Lung (tissue), 12 donors: ENCODE results near the gene BTBD19. TPM values are rescaled to one million over a fixed set of nuclear protein-coding genes. Genes with fewer than 3 reads are reported as not detected.

Source experiments
- ATAC-seq: fragments of 200-7000 bp; cut with Tn5 transposase; one replicate; pipeline ENCODE4 v1.9.1; 2020; ENCODE audit warnings: moderate number of reproducible peaks; ENCODE audit not compliant: insufficient read depth, low FRiP score
- DNase-seq, 3 donors: peaks; one replicate each; pipeline ENCODE4 v3.0.0-alpha.2; 2013 to 2017
- H3K27ac ChIP-seq, 2 donors: one replicate each; pipeline ENCODE4 v1.5.1; 2013; ENCODE audit warnings: mild to moderate bottlenecking in 2 of 2, moderate library complexity in 2 of 2, control low read depth in 1 of 2, inconsistent platforms in 1 of 2, low read depth in 1 of 2, low read length in 1 of 2
- H3K27me3 ChIP-seq, 3 donors: one replicate each; pipeline ENCODE4 v1.5.1; 2013; ENCODE audit warnings: low read length in 2 of 3; ENCODE audit not compliant: control insufficient read depth in 3 of 3, insufficient read depth in 3 of 3
- H3K36me3 ChIP-seq, 4 donors: one replicate each; pipeline ENCODE4 v1.5.1; 2013; ENCODE audit warnings: low read length in 4 of 4, mild to moderate bottlenecking in 1 of 4, moderate library complexity in 1 of 4; ENCODE audit not compliant: control insufficient read depth in 4 of 4, insufficient read depth in 4 of 4
- H3K4me1 ChIP-seq, 5 donors: one replicate each; pipeline ENCODE4 v1.5.1; 2013; ENCODE audit warnings: low read length in 5 of 5, mild to moderate bottlenecking in 2 of 5, moderate library complexity in 1 of 5; ENCODE audit not compliant: control insufficient read depth in 5 of 5, insufficient read depth in 5 of 5
- H3K4me3 ChIP-seq: one replicate; pipeline ENCODE4 v1.5.1; 2013; ENCODE audit warnings: mild to moderate bottlenecking, control low read depth, moderate library complexity
- H3K9ac ChIP-seq, 2 donors: one replicate each; pipeline ENCODE4 v1.5.1; 2013; ENCODE audit warnings: low read length in 2 of 2, control low read depth in 1 of 2; ENCODE audit not compliant: insufficient read depth in 1 of 2
- H3K9me3 ChIP-seq, 4 donors: one replicate each; pipeline ENCODE4 v1.5.1; 2013; ENCODE audit warnings: low read length in 3 of 4, mild to moderate bottlenecking in 1 of 4, moderate library complexity in 1 of 4; ENCODE audit not compliant: control insufficient read depth in 4 of 4, insufficient read depth in 3 of 4
- WGBS, 2 donors: extraction: QIAGEN DNeasy Blood & Tissue Kit; methylation state at CpG; one replicate each; pipeline ENCODE4 v1.1.7; 2013; 5-methylcytosine and 5-hydroxymethylcytosine counted together
- polyA plus RNA-seq, 2 donors: library from polyadenylated mRNA; stranded (reverse); fragments of 200-250 nt; gene quantifications; one replicate each; pipeline ENCODE4 v1.2.1, GENCODE V29; 2013
- total RNA-seq, 2 donors: library from RNA; depleted of rRNA in 1 of 2; stranded (reverse); fragments of >200 nt in 1 of 2; gene quantifications; one replicate each; pipeline ENCODE4 v1.2.1, GENCODE V29; 2014 to 2021
- TF ChIP-seq, protein P1 (sequence below): IDR thresholded peaks from 2 replicates; pipeline ENCODE4 v1.5.1; 2012; ENCODE audit warnings: mild to moderate bottlenecking; ENCODE audit errors: control extremely low read depth, extremely low read depth
- donor health status: control.
- donor health status: control.
- donor health status: Bipolar disorder and iron deficiency.
- donor health status: healthy.
- donor health status: DM: yes; HTN: yes; CAD: no.

The BTBD19 gene
- total and polyA plus RNA-seq, 4 donors = 5.6 to 20.0 (median 10.4) TPM

DNA sequence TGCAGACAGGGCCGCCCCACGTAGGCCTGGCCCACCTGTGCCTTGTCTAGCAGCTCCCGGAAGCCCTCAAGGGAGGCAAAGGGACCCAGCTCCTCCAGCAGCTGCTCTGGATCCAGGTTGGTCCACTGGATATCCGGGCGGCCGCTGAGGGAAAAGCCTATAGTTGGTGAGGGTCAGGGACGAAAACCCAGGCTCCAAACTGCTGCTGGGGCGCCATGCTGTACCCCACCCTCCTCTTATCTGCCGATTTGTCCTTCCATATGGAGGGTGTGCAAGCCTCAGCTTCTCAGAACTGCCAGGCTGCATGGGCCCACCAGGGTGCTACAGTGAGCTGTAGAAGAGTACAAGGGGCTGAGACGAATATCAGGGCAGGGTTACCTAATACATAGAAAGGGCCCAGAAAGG lies 22.6 kb downstream of the BTBD19 start:
- WGBS, 2 donors = 82 to 85% methylated on average over 10 of the region's 10 CpGs
- no peaks in the 10 kb centered on the region for H3K9me3 ChIP-seq
- DNase-seq (no peak), ATAC-seq (no peak)
- no peak overlapping the region for H3K9ac ChIP-seq
- H3K36me3 ChIP-seq = peaks cover 0 to 16% (median 7%) of the 10 kb centered on the region in 4 donors
- no peak overlapping the region for H3K27ac ChIP-seq
- no peak overlapping the region for H3K4me3 ChIP-seq
- H3K27me3 ChIP-seq = no peaks in the 10 kb centered on the region
- TF ChIP-seq, protein P1, sequence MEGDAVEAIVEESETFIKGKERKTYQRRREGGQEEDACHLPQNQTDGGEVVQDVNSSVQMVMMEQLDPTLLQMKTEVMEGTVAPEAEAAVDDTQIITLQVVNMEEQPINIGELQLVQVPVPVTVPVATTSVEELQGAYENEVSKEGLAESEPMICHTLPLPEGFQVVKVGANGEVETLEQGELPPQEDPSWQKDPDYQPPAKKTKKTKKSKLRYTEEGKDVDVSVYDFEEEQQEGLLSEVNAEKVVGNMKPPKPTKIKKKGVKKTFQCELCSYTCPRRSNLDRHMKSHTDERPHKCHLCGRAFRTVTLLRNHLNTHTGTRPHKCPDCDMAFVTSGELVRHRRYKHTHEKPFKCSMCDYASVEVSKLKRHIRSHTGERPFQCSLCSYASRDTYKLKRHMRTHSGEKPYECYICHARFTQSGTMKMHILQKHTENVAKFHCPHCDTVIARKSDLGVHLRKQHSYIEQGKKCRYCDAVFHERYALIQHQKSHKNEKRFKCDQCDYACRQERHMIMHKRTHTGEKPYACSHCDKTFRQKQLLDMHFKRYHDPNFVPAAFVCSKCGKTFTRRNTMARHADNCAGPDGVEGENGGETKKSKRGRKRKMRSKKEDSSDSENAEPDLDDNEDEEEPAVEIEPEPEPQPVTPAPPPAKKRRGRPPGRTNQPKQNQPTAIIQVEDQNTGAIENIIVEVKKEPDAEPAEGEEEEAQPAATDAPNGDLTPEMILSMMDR = no peak
- H3K4me1 ChIP-seq = peaks cover 0 to 10% (median 0%) of the 10 kb centered on the region in 5 donors

DNA sequence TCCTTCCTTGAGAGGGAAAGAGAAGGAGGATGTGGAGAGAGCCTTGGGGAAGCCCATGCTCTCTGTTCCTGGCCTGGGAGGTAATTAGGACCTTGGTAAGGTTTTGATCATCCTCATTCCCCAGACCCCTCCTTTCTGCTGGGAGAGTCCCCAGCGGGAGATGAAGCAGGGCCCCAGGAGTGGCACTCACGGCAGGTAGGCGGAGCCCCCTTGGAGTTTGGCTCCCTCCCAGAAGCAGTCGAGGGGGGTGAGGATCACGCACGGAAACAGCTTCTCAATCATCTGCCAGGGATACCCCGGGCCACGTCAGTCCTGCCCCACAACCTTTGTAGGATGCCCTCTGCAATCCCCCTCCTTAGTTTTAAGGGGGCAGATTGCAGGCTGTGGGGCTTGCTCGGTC lies 23.2 kb downstream of the BTBD19 start:
- H3K4me3 ChIP-seq = no peak overlapping the region
- ATAC-seq = no peak
- H3K36me3 ChIP-seq = peaks cover 0 to 16% (median 7%) of the 10 kb centered on the region in 4 donors
- no peak overlapping the region for H3K27ac ChIP-seq
- peaks cover 0 to 10% (median 0%) of the 10 kb centered on the region in 5 donors for H3K4me1 ChIP-seq
- TF ChIP-seq, protein P1 = no peak
- H3K27me3 ChIP-seq = no peaks in the 10 kb centered on the region
- H3K9me3 ChIP-seq = no peaks in the 10 kb centered on the region
- no peak for DNase-seq
- peak overlapping the region in 1 of 2 donors; percentile 20 for H3K9ac ChIP-seq
- 20 to 30% methylated on average over 8 to 9 of the region's 9 CpGs for WGBS, 2 donors

DNA sequence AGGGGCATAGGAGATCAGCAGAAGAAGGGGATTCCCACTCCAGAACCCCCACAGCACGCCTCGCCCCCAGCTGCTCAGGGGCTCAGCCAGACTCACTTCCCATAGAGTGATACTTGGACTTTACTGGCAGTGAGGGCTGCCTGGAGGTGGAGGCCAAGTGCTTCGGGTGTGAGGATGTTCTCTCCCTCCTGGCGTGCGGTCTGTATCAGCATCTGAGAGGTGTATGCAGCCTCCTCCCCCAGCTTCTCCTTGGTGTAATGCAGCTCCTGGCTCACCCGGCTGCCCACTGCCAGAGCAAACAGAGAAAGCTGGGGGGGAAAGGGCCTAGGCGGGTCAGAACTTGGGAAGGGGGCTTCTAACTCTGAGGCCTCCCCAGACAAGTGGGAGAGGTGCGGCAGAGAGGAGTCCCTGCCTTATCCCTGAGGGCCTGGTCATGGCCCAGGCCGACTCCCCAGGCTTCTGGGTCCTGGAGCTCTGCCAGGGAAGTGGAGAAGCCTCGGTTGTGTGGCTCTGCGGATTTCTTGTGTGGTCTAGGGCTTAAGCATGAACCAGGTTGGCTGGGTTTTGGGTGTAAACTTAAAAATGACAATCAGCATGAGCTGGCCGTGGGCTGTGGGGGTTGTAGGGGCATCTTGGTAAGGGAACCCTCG lies 23.9 kb downstream of the BTBD19 start:
- Histone ChIP-seq H3K4me1 (peaks cover 0 to 10% (median 0%) of the 10 kb centered on the region in 5 donors), H3K4me3 (no peak overlapping the region), H3K36me3 (peaks cover 0 to 13% (median 5%) of the 10 kb centered on the region in 4 donors), H3K9ac (no peak overlapping the region), H3K9me3 (no peaks in the 10 kb centered on the region), H3K27ac (no peak overlapping the region), H3K27me3 (no peaks in the 10 kb centered on the region)
- 65 to 78% methylated on average over 13 of the region's 13 CpGs for WGBS, 2 donors
- DNase-seq = no peak
- TF ChIP-seq, protein P1 = no peak
- no peak for ATAC-seq
